Activated T-helper 2 cell treated with anti-CD3 and anti-CD28 coated beads, Interferon-gamma antibody, Interleukin-2, Interleukin-4, amounts not matched to agents 10 μg/mL and 5 μg/mL and 100 μg/mL, durations not matched to agents 14 hours and 24 hours and 36 hours (primary cell): Measurements from ENCODE around the gene SOHLH1. TPM values are rescaled to one million over a fixed set of nuclear protein-coding genes. Genes with fewer than 3 reads are reported as not detected.

Experiments
- DNase-seq: peaks from one replicate; pipeline ENCODE4 v3.0.0; 2021; ENCODE audit warnings: low spot score
- H3K27ac Mint-ChIP-seq: one replicate; pipeline ENCODE4 v1.8.0; 2021; ENCODE audit warnings: mixed read lengths
- H3K27me3 Mint-ChIP-seq: one replicate; pipeline ENCODE4 v1.8.0; 2021; ENCODE audit warnings: low read depth, mixed read lengths
- H3K36me3 Mint-ChIP-seq: one replicate; pipeline ENCODE4 v1.8.0; 2021; ENCODE audit warnings: low read depth, mixed read lengths
- H3K4me1 Mint-ChIP-seq: one replicate; pipeline ENCODE4 v1.8.0; 2021; ENCODE audit warnings: low read depth, mixed read lengths
- H3K4me3 Mint-ChIP-seq: one replicate; pipeline ENCODE4 v1.8.0; 2021; ENCODE audit warnings: low read depth, mild to moderate bottlenecking, moderate library complexity, mixed read lengths
- H3K9me3 Mint-ChIP-seq: one replicate; pipeline ENCODE4 v1.8.0; 2021; ENCODE audit warnings: mixed read lengths
- intact Hi-C: fragments of 100-400 bp; cut with micrococcal nuclease; formaldehyde crosslinking; loops from one replicate; pipeline ENCODE4 v1.15.1; 2023
- total RNA-seq: library from RNA; stranded (reverse); gene quantifications from 2 replicates; pipeline ENCODE4 v1.2.3, GENCODE V29; 2022

SOHLH1 gene
- total RNA-seq, 1 donor from 2014 or later, result not detected

DNA sequence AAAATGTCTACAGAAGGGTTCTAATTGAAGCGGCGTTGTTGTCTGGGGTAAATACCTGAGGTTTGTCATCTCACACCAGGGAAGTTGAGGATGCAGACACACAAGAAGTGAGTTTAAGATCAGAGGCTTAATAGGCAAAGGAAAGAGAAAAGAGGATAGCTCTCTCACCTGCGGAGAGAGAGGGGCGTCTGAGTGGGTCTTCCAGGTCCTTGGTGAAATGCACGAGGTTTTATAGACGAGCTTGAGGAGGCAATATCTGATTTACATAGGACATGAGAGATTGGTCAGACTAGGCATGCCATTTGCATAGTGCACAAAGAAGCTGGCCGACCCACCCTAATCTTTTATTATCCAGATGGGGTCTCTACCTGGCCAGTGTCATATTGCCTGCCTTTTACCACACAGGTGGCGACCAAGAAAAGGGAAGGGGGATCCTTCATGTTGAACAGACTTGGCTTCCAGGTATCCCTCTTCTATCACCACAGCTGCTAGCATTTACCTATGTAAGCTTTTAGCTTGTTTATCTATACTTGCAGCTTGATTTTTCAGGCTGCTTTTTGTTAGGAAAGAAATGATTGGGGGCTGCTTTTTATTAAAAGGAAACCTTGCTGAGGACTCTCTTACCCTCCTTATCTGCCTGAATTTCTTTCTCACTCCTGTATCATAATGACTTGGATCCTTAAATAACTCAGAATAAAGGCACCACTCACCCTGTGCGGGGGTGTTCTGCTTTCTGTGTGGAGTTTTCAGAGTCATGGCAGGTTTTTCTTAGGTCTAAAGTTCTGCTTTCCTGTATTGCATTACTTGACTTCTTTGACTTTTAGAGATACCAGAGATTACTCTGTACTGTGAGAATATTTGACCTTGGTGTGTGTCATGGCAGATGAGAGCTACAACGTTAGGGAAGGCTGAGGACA lies 50.5 kb downstream of the SOHLH1 start:
- no peaks in the 10 kb centered on the region for H3K36me3 Mint-ChIP-seq
- H3K27ac Mint-ChIP-seq, result no peak overlapping the region
- intact Hi-C loops, result no loop called here

DNA sequence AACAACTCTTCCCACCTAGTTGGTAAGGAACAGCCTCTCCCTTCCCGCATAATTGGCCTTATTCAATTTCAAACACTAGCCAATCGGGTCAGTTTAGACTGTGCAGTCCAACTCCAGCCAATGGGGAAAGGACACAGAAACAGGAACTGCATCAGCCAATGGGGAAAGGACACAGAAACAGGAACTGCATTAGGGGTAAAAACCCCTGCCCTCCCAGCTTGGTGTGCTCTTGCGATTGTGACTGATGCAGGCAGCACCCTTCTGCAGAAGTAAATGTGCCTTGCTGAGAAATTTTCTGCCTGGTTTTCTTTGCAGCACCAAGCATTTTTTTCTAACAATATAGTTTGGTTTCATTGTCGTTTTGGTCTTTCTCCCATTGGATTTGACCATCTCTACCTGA lies 51.4 kb downstream of the SOHLH1 start:
- H3K4me1 Mint-ChIP-seq, result no peaks in the 10 kb centered on the region
- intact Hi-C loops, result no loop called here
- H3K9me3 Mint-ChIP-seq, result peaks cover 58% of the 10 kb centered on the region
- no peak overlapping the region for H3K27ac Mint-ChIP-seq
- no peaks in the 10 kb centered on the region for H3K27me3 Mint-ChIP-seq
- DNase-seq, result no peak
- H3K36me3 Mint-ChIP-seq, result no peaks in the 10 kb centered on the region
- H3K4me3 Mint-ChIP-seq, result no peak overlapping the region

More for the DNA sequence above, 50.5 kb downstream of the SOHLH1 start:
- Mint-ChIP-seq H3K27me3 (no peaks in the 10 kb centered on the region), H3K4me1 (no peaks in the 10 kb centered on the region), H3K4me3 (no peak overlapping the region), H3K9me3 (peaks cover 53% of the 10 kb centered on the region)
- DNase-seq, result no peak

- intact Hi-C loops, result no loop called here
- Mint-ChIP-seq H3K9me3 (peaks cover 51% of the 10 kb centered on the region), H3K4me1 (no peaks in the 10 kb centered on the region), H3K4me3 (no peak overlapping the region), H3K27me3 (no peaks in the 10 kb centered on the region), H3K27ac (no peak overlapping the region), H3K36me3 (no peaks in the 10 kb centered on the region)
- no peak for DNase-seq
Observed at GRCh38 chr9:135644631-135645218, 54.6 kb downstream of the SOHLH1 start.

Other genes with a start within 250 kb of the SOHLH1 start
- 2.2 and 2.3 TPM in 2 replicates for gene PPP1R26, start 219.7 kb downstream of the SOHLH1 start, total RNA-seq
- gene MRPS2, start 198.8 kb downstream of the SOHLH1 start, total RNA-seq, result 61.7 TPM in 2 replicates
- not detected in 2 replicates for gene LCN1, start 178.0 kb downstream of the SOHLH1 start, total RNA-seq
- gene OBP2A, start 153.4 kb downstream of the SOHLH1 start, total RNA-seq, result not detected in 2 replicates
- not detected in 2 replicates for gene PAEP, start 137.7 kb downstream of the SOHLH1 start, total RNA-seq
- not detected in 2 replicates for gene GLT6D1, start 59.9 kb downstream of the SOHLH1 start, total RNA-seq
- gene LCN9, start 36.2 kb downstream of the SOHLH1 start, total RNA-seq, result not detected in 2 replicates
- gene KCNT1, start 2.7 kb upstream of the SOHLH1 start, total RNA-seq, result not detected in 2 replicates
- gene CAMSAP1, start 208.1 kb upstream of the SOHLH1 start, total RNA-seq, result 44.2 and 44.4 TPM in 2 replicates